ENCODE measurements around the gene MYLK2. TPM values are rescaled to one million over a fixed set of nuclear protein-coding genes. Genes with fewer than 3 reads are reported as not detected.

Gene MYLK2
- total RNA-seq, 2 donors from 2014 or later = not detected

- H3K36me3 ChIP-seq = no peaks in the 10 kb centered on the region
These were observed 37.4 kb downstream of the MYLK2 start for GRCh38 chr20:31856516-31856915.

GRCh38 chr20:31857861-31858759, 39.0 kb downstream of the MYLK2 start:
- Histone ChIP-seq H3K4me3 (no peak overlapping the region), H3K27me3 (replicated peaks; ENCODE audit: insufficient read depth) (no peaks in the 10 kb centered on the region), H3K27ac (no peak overlapping the region), H3K9me3 (no peaks in the 10 kb centered on the region), H3K36me3 (no peaks in the 10 kb centered on the region), H3K4me1 (ENCODE audit: control insufficient read depth in 1 of 2, low read depth in 2 of 2) (peaks cover 6 to 12% of the 10 kb centered on the region in 2 donors)
- DNase-seq (ENCODE audit: low spot score) (no peak), ATAC-seq (ENCODE audit: insufficient number of reproducible peaks, low FRiP score, low read depth) (no peak)
- TF ChIP-seq, protein P1, sequence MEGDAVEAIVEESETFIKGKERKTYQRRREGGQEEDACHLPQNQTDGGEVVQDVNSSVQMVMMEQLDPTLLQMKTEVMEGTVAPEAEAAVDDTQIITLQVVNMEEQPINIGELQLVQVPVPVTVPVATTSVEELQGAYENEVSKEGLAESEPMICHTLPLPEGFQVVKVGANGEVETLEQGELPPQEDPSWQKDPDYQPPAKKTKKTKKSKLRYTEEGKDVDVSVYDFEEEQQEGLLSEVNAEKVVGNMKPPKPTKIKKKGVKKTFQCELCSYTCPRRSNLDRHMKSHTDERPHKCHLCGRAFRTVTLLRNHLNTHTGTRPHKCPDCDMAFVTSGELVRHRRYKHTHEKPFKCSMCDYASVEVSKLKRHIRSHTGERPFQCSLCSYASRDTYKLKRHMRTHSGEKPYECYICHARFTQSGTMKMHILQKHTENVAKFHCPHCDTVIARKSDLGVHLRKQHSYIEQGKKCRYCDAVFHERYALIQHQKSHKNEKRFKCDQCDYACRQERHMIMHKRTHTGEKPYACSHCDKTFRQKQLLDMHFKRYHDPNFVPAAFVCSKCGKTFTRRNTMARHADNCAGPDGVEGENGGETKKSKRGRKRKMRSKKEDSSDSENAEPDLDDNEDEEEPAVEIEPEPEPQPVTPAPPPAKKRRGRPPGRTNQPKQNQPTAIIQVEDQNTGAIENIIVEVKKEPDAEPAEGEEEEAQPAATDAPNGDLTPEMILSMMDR (IDR thresholded peaks at IDR 0.05) = no peak

More at GRCh38 chr20:31856516-31856915, 37.4 kb downstream of the MYLK2 start:
- Histone ChIP-seq H3K27me3 (replicated peaks; ENCODE audit: insufficient read depth) (no peaks in the 10 kb centered on the region), H3K27ac (no peak overlapping the region), H3K4me3 (no peak overlapping the region), H3K4me1 (ENCODE audit: control insufficient read depth in 1 of 2, low read depth in 2 of 2) (peaks cover 6 to 12% of the 10 kb centered on the region in 2 donors), H3K9me3 (no peaks in the 10 kb centered on the region)
- TF ChIP-seq, protein P1 (IDR thresholded peaks at IDR 0.05) = no peak
- DNase-seq (ENCODE audit: low spot score) = no peak
- no peak for ATAC-seq (ENCODE audit: insufficient number of reproducible peaks, low FRiP score, low read depth)

GRCh38 chr20:31858760-31859083, 39.6 kb downstream of the MYLK2 start:
- H3K27me3 ChIP-seq (replicated peaks; ENCODE audit: insufficient read depth) = no peaks in the 10 kb centered on the region
- H3K4me1 ChIP-seq (ENCODE audit: control insufficient read depth in 1 of 2, low read depth in 2 of 2) = peaks cover 6 to 12% of the 10 kb centered on the region in 2 donors
- no peak overlapping the region for H3K27ac ChIP-seq
- DNase-seq (ENCODE audit: low spot score) (no peak), ATAC-seq (ENCODE audit: insufficient number of reproducible peaks, low FRiP score, low read depth) (no peak)
- H3K9me3 ChIP-seq = no peaks in the 10 kb centered on the region
- H3K36me3 ChIP-seq = no peaks in the 10 kb centered on the region
- TF ChIP-seq, protein P1 (IDR thresholded peaks at IDR 0.05) = no peak
- no peak overlapping the region for H3K4me3 ChIP-seq

GRCh38 chr20:31859266-31859997, 40.3 kb downstream of the MYLK2 start:
- no peak for DNase-seq (ENCODE audit: low spot score)

GRCh38 chr20:31859998-31860380, 40.8 kb downstream of the MYLK2 start:
- Histone ChIP-seq H3K27me3 (replicated peaks; ENCODE audit: insufficient read depth) (no peaks in the 10 kb centered on the region), H3K4me1 (ENCODE audit: control insufficient read depth in 1 of 2, low read depth in 2 of 2) (peaks cover 6 to 12% of the 10 kb centered on the region in 2 donors), H3K4me3 (no peak overlapping the region), H3K36me3 (no peaks in the 10 kb centered on the region), H3K27ac (no peak overlapping the region), H3K9me3 (no peaks in the 10 kb centered on the region)
- DNase-seq (ENCODE audit: low spot score) = no peak
- ATAC-seq (ENCODE audit: insufficient number of reproducible peaks, low FRiP score, low read depth) = no peak
- TF ChIP-seq, protein P1 (IDR thresholded peaks at IDR 0.05) = no peak

More at GRCh38 chr20:31859266-31859997, 40.3 kb downstream of the MYLK2 start:
- TF ChIP-seq, protein P1 (IDR thresholded peaks at IDR 0.05) = no peak
- no peaks in the 10 kb centered on the region for H3K27me3 ChIP-seq (replicated peaks; ENCODE audit: insufficient read depth)
- H3K27ac ChIP-seq = no peak overlapping the region
- H3K4me1 ChIP-seq (ENCODE audit: control insufficient read depth in 1 of 2, low read depth in 2 of 2) = peaks cover 6 to 12% of the 10 kb centered on the region in 2 donors
- no peak for ATAC-seq (ENCODE audit: insufficient number of reproducible peaks, low FRiP score, low read depth)
- no peak overlapping the region for H3K4me3 ChIP-seq
- H3K36me3 ChIP-seq = no peaks in the 10 kb centered on the region
- H3K9me3 ChIP-seq = no peaks in the 10 kb centered on the region
